Hepatocyte (in vitro differentiated cells): ENCODE measurements around the gene ST3GAL5. TPM values are rescaled to one million over a fixed set of nuclear protein-coding genes. Genes with fewer than 3 reads are reported as not detected.

Experiments
- DNase-seq: peaks from one replicate; pipeline ENCODE4 v3.0.0-alpha.2; 2016; ENCODE audit warnings: low spot score
- H2AFZ ChIP-seq: fragments of 200-600 bp; sonication (generic); 2 replicates; pipeline ENCODE4 v1.6.0; 2016; ENCODE audit warnings: antibody characterized with exemption, mild to moderate bottlenecking
- H3K27ac ChIP-seq: fragments of 200-600 bp; sonication (generic); 2 replicates; pipeline ENCODE4 v1.5.1; 2016; ENCODE audit warnings: mild to moderate bottlenecking
- H3K27me3 ChIP-seq: fragments of 200-600 bp; sonication (generic); 2 replicates; pipeline ENCODE4 v1.6.1; 2016
- H3K36me3 ChIP-seq: fragments of 200-600 bp; sonication (generic); replicated peaks from 2 replicates; pipeline ENCODE4 v1.5.1; 2016; ENCODE audit warnings: low read depth; ENCODE audit not compliant: insufficient read depth
- H3K4me1 ChIP-seq: fragments of 200-600 bp; sonication (generic); 2 replicates; pipeline ENCODE4 v1.5.1; 2016; ENCODE audit warnings: mild to moderate bottlenecking, moderate library complexity; ENCODE audit not compliant: insufficient read depth
- H3K4me2 ChIP-seq: fragments of 200-600 bp; sonication (generic); 2 replicates; pipeline ENCODE4 v1.6.0; 2016
- H3K4me3 ChIP-seq: fragments of 200-600 bp; sonication (generic); 2 replicates; pipeline ENCODE4 v1.5.1; 2016; ENCODE audit warnings: mild to moderate bottlenecking
- H3K79me2 ChIP-seq: fragments of 200-600 bp; sonication (generic); 2 replicates; pipeline ENCODE4 v1.6.0; 2017; ENCODE audit warnings: mild to moderate bottlenecking
- H3K9me2 ChIP-seq: fragments of 200-600 bp; sonication (generic); replicated peaks from 2 replicates; pipeline ENCODE4 v1.6.0; 2017; ENCODE audit warnings: mild to moderate bottlenecking; ENCODE audit not compliant: insufficient read depth
- H3K9me3 ChIP-seq: fragments of 200-600 bp; sonication (generic); 2 replicates; pipeline ENCODE4 v1.5.1; 2016; ENCODE audit warnings: low read depth, mild to moderate bottlenecking
- H4K20me1 ChIP-seq: fragments of 200-600 bp; sonication (generic); 2 replicates; pipeline ENCODE4 v1.6.0; 2016; ENCODE audit warnings: mild to moderate bottlenecking; ENCODE audit not compliant: insufficient read depth, poor library complexity, severe bottlenecking
- CTCF ChIP-seq: fragments of 200-600 bp; sonication (generic); IDR thresholded peaks from 2 replicates; pipeline ENCODE4 v1.5.1; 2016; ENCODE audit warnings: antibody characterized with exemption, mild to moderate bottlenecking; ENCODE audit not compliant: poor library complexity
- EZH2 ChIP-seq: fragments of 200-600 bp; sonication (generic); IDR thresholded peaks from 2 replicates; pipeline ENCODE4 v1.6.1; 2016; ENCODE audit warnings: antibody characterized with exemption, mild to moderate bottlenecking, borderline replicate concordance
- EZH2phosphoT487 ChIP-seq: fragments of 200-600 bp; sonication (generic); IDR thresholded peaks from one replicate; pipeline ENCODE4 v1.6.1; 2018; ENCODE audit warnings: antibody characterized with exemption, mild to moderate bottlenecking, low read depth, moderate library complexity; ENCODE audit not compliant: unreplicated experiment, severe bottlenecking
- WGBS: methylation state at CpG from one replicate; pipeline ENCODE4 v1.1.6; 2016; ENCODE audit warnings: low lambda C conversion rate; ENCODE audit errors: missing lambda C conversion rate; 5-methylcytosine and 5-hydroxymethylcytosine counted together
- polyA plus RNA-seq: library from polyadenylated mRNA; unstranded; fragments of >200 nt; fragmentation: Nextera tagmentation; extraction: Ambion mirVana; gene quantifications from 2 replicates; pipeline ENCODE4 v1.2.1, GENCODE V29; 2016
- total RNA-seq: library from RNA; depleted of rRNA; stranded (reverse); fragments of >200 nt; gene quantifications from 2 replicates; pipeline ENCODE4 v1.2.3, GENCODE V29; 2014

Gene ST3GAL5
- total and polyA plus RNA-seq, 2 experiments from 2014 or later = 24.7 to 25.6 TPM

- Histone ChIP-seq H3K27ac (no peak overlapping the region), H3K9me3 (no peaks in the 10 kb centered on the region), H3K4me2 (no peak overlapping the region), H3K4me1 (peaks cover 48% of the 10 kb centered on the region), H3K4me3 (no peak overlapping the region), H4K20me1 (no peaks in the 10 kb centered on the region), H3K36me3 (no peaks in the 10 kb centered on the region), H2AFZ (no peak overlapping the region), H3K79me2 (no peaks in the 10 kb centered on the region), H3K9me2 (no peaks in the 10 kb centered on the region), H3K27me3 (no peaks in the 10 kb centered on the region)
- DNase-seq = no peak
- TF ChIP-seq CTCF (no peak), EZH2 (no peak), EZH2phosphoT487 (no peak)
- WGBS = 89% methylated on average over 14 of the region's 14 CpGs
Measured at GRCh38 chr2:85794491-85795121, 94.2 kb downstream of the ST3GAL5 start.

- H3K27ac ChIP-seq = no peak overlapping the region
- DNase-seq = no peak
- peaks cover 48% of the 10 kb centered on the region for H3K4me1 ChIP-seq
- no peak overlapping the region for H3K4me3 ChIP-seq
- 92% methylated on average over 3 of the region's 3 CpGs for WGBS
- no peaks in the 10 kb centered on the region for H3K79me2 ChIP-seq
- no peaks in the 10 kb centered on the region for H3K9me2 ChIP-seq
- H2AFZ ChIP-seq = no peak overlapping the region
- H4K20me1 ChIP-seq = no peaks in the 10 kb centered on the region
- H3K4me2 ChIP-seq = no peak overlapping the region
- H3K9me3 ChIP-seq = no peaks in the 10 kb centered on the region
- TF ChIP-seq EZH2 (no peak), CTCF (no peak), EZH2phosphoT487 (no peak)
- no peaks in the 10 kb centered on the region for H3K36me3 ChIP-seq
- H3K27me3 ChIP-seq = no peaks in the 10 kb centered on the region
Measured at GRCh38 chr2:85794038-85794441, 94.8 kb downstream of the ST3GAL5 start.

- no peaks in the 10 kb centered on the region for H4K20me1 ChIP-seq
- no peaks in the 10 kb centered on the region for H3K79me2 ChIP-seq
- 71% methylated on average over 4 of the region's 4 CpGs for WGBS
- H3K4me3 ChIP-seq = no peak overlapping the region
- no peaks in the 10 kb centered on the region for H3K9me3 ChIP-seq
- no peak overlapping the region for H2AFZ ChIP-seq
- peaks cover 48% of the 10 kb centered on the region for H3K4me1 ChIP-seq
- H3K27ac ChIP-seq = no peak overlapping the region
- TF ChIP-seq EZH2phosphoT487 (no peak), CTCF (no peak), EZH2 (no peak)
- no peak for DNase-seq
- H3K9me2 ChIP-seq = no peaks in the 10 kb centered on the region
- no peak overlapping the region for H3K4me2 ChIP-seq
- H3K27me3 ChIP-seq = no peaks in the 10 kb centered on the region
- no peaks in the 10 kb centered on the region for H3K36me3 ChIP-seq
Measured at GRCh38 chr2:85793584-85793983, 95.2 kb downstream of the ST3GAL5 start.
